Upper lobe of right lung (tissue), 1 donor: ENCODE data around the gene SLC9A7. TPM values are rescaled to one million over a fixed set of nuclear protein-coding genes. Genes with fewer than 3 reads are reported as not detected.

ENCODE experiments used
- ATAC-seq: fragments of 200-7000 bp; cut with Tn5 transposase; one replicate; pipeline ENCODE4 v1.9.1; 2020; ENCODE audit warnings: mild to moderate bottlenecking, moderate library complexity
- DNase-seq: peaks from one replicate; pipeline ENCODE4 v3.0.0-alpha.2; 2020
- H3K27ac ChIP-seq: fragments of 200-600 bp; one replicate; pipeline ENCODE4 v1.8.0; 2022
- H3K27me3 ChIP-seq: fragments of 200-600 bp; one replicate; pipeline ENCODE4 v1.8.0; 2022; ENCODE audit warnings: mild to moderate bottlenecking
- H3K36me3 ChIP-seq: fragments of 200-600 bp; one replicate; pipeline ENCODE4 v1.8.0; 2022
- H3K4me1 ChIP-seq: fragments of 200-600 bp; one replicate; pipeline ENCODE4 v1.8.0; 2022
- H3K4me3 ChIP-seq: fragments of 200-600 bp; one replicate; pipeline ENCODE4 v1.8.0; 2022; ENCODE audit warnings: mild to moderate bottlenecking
- H3K9me3 ChIP-seq: fragments of 200-600 bp; one replicate; pipeline ENCODE4 v1.8.0; 2022
- CTCF ChIP-seq: fragments of 200-600 bp; IDR thresholded peaks from one replicate; pipeline ENCODE4 v1.8.0; 2022; ENCODE audit warnings: antibody characterized with exemption
- intact Hi-C: fragments of 100-400 bp; cut with DNase I; formaldehyde crosslinking; loops from one replicate; pipeline ENCODE4 v1.11.0; 2022
- total RNA-seq: library from RNA; stranded (reverse); fragmentation: NEBNext Ultra II Directional; extraction: Animal tissue kit (Norgen Biotek cat#: 25700); gene quantifications from one replicate; pipeline ENCODE4 v1.2.1, GENCODE V29; 2021
- donor health status: DM: no; HTN: yes; CAD: no; lungs with severe emphysema.

The SLC9A7 gene
- total RNA-seq, 1 donor from 2014 or later: 8.8 TPM

GRCh38 chrX:46757593-46757992 is 1.3 kb downstream of the SLC9A7 start:
- H3K27ac ChIP-seq: no peak overlapping the region
- H3K27me3 ChIP-seq: no peaks in the 10 kb centered on the region
- DNase-seq: no peak
- ATAC-seq: no peak
- H3K36me3 ChIP-seq: no peaks in the 10 kb centered on the region
- no peaks in the 10 kb centered on the region for H3K4me1 ChIP-seq
- intact Hi-C loops: no loop called here
- no peaks in the 10 kb centered on the region for H3K9me3 ChIP-seq
- TF ChIP-seq CTCF: no peak
- H3K4me3 ChIP-seq: peak overlapping the region; percentile 48

GRCh38 chrX:46757052-46757451 is 1.9 kb downstream of the SLC9A7 start:
- no peak for ATAC-seq
- H3K4me3 ChIP-seq: no peak overlapping the region

GRCh38 chrX:46755671-46756070 is 3.2 kb downstream of the SLC9A7 start:
- no peaks in the 10 kb centered on the region for H3K4me1 ChIP-seq
- no peak overlapping the region for H3K27ac ChIP-seq
- H3K4me3 ChIP-seq: no peak overlapping the region
- no peaks in the 10 kb centered on the region for H3K27me3 ChIP-seq
- H3K36me3 ChIP-seq: no peaks in the 10 kb centered on the region
- ATAC-seq (no peak), DNase-seq (no peak)
- intact Hi-C loops: no loop called here
- no peak for TF ChIP-seq CTCF
- no peaks in the 10 kb centered on the region for H3K9me3 ChIP-seq

More at GRCh38 chrX:46757052-46757451, 1.9 kb downstream of the SLC9A7 start:
- no peak for TF ChIP-seq CTCF
- Histone ChIP-seq H3K4me1 (no peaks in the 10 kb centered on the region), H3K36me3 (no peaks in the 10 kb centered on the region), H3K27me3 (no peaks in the 10 kb centered on the region), H3K27ac (no peak overlapping the region), H3K9me3 (no peaks in the 10 kb centered on the region)
- intact Hi-C loops: no loop called here
- no peak for DNase-seq

- DNase-seq (no peak), ATAC-seq (no peak)
- Histone ChIP-seq H3K27ac (no peak overlapping the region), H3K4me1 (no peaks in the 10 kb centered on the region), H3K4me3 (no peak overlapping the region), H3K27me3 (no peaks in the 10 kb centered on the region), H3K9me3 (no peaks in the 10 kb centered on the region), H3K36me3 (no peaks in the 10 kb centered on the region)
- intact Hi-C loops: no loop called here
- no peak for TF ChIP-seq CTCF
These were observed 4.3 kb downstream of the SLC9A7 start for GRCh38 chrX:46754586-46755061.

GRCh38 chrX:46754036-46754435 is 4.9 kb downstream of the SLC9A7 start:
- intact Hi-C loops: no loop called here
- TF ChIP-seq CTCF: no peak
- DNase-seq: no peak
- H3K4me3 ChIP-seq: no peak overlapping the region
- H3K4me1 ChIP-seq: no peaks in the 10 kb centered on the region
- peak; percentile 27 for ATAC-seq
- no peaks in the 10 kb centered on the region for H3K9me3 ChIP-seq
- no peak overlapping the region for H3K27ac ChIP-seq
- no peaks in the 10 kb centered on the region for H3K36me3 ChIP-seq
- no peaks in the 10 kb centered on the region for H3K27me3 ChIP-seq

GRCh38 chrX:46750889-46751288 is 8.0 kb downstream of the SLC9A7 start:
- no peaks in the 10 kb centered on the region for H3K4me1 ChIP-seq
- no peaks in the 10 kb centered on the region for H3K9me3 ChIP-seq
- intact Hi-C loops: no loop called here
- ATAC-seq (peak; percentile 56), DNase-seq (no peak)
- no peak overlapping the region for H3K27ac ChIP-seq
- TF ChIP-seq CTCF: no peak
- H3K27me3 ChIP-seq: no peaks in the 10 kb centered on the region
- no peak overlapping the region for H3K4me3 ChIP-seq
- no peaks in the 10 kb centered on the region for H3K36me3 ChIP-seq
